Pons (tissue), 1 donor: ENCODE data around the gene INPP5B.
"Not testable (repeated sequence)": the region's sequence is repeated elsewhere in the genome, so short reads cannot be mapped to it uniquely, and the experiment has no call there.

Experiments
- DNase-seq: peaks from one replicate; pipeline ENCODE4 v3.0.0-alpha.2; 2016; ENCODE audit warnings: low spot score

Gene INPP5B

DNA sequence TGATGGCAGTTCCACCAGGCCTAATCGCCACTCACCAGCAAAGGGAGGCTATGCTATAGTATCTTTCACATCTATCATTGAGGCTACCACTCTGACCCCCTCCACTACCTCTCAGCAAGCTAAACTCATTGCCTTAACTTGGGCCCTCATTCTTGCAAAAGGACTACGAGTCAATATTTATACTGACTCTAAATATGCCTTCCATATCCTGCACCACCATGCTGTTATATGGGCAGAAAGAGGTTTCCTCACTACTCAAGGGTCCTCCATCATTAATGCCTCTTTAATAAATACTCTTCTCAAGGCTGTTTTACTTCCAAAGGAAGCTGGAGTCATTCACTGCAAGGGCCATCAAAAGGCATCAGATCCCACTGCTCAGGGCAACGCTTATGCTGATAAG, 35.4 kb downstream of the INPP5B start:
- not testable (repeated sequence) for DNase-seq

DNA sequence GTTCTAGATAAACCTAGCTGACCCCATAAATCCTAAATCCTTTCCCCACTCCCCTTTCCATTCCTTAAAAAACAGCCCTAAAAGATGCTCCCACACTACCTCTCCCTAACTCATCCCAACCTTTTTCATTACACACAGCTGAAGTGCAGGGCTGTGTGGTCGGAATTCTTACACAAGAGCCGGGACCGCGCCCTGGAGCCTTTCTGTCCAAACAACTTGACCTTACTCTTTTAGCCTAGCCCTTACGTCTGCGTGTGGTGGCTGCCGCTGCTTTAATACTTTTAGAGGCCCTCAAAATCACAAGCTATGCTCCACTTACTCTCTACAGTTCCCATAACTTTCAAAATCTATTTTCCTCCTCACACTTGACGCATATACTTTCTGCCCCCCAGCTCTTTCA, 36.0 kb downstream of the INPP5B start:
- DNase-seq, result not testable (repeated sequence)

DNA sequence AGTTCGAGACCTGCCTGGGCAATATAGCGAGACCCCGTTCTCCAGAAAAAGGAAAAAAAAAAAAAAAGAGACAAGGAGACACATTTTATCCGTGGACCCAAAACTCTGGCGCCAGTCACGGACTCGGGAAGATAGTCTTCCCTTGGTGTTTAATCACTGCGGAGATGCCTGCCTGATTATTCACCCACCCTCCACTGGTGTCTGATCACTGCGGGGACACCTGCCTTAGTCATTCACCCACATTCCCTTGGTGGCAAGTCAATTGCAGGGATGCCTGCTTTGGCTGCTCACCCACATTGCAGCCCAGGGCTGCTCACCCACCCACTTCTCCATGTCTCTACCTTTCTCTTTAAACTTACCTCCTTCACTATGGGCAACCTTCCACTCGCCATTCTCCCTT, 38.3 kb downstream of the INPP5B start:
- DNase-seq, result not testable (repeated sequence)

DNA sequence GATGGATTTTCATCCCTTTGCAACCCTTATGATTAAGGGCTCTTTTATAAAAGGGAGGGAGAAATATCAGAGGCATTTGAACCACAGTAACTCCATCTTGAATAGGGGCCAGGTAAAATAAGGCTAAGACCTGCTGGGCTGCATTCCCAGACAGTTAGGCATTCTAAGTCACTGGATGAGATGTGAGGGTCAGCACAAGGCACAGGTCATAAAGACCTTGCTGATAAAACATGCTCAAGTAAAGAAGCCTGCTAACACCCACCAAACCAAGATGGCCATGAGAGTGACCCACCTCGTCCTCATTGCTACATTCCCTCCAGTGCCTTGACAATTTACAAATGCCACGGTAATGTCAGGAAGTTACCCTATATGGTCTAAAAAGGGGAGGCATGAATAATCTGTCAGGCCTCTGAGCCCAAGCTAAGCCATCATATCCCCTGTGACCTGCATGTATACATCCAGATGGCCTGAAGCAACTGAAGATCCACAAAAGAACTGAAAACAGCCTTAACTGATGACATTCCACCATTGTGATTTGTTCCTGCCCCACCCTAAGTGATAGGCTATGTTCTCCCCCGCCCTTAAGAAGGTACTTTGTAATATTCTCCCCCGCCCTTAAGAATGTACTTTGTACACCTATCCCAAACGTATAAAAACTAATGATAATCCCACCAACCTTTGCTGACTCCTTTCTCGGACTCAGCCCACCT, 39.3 kb downstream of the INPP5B start:
- DNase-seq, result not testable (repeated sequence)

DNA sequence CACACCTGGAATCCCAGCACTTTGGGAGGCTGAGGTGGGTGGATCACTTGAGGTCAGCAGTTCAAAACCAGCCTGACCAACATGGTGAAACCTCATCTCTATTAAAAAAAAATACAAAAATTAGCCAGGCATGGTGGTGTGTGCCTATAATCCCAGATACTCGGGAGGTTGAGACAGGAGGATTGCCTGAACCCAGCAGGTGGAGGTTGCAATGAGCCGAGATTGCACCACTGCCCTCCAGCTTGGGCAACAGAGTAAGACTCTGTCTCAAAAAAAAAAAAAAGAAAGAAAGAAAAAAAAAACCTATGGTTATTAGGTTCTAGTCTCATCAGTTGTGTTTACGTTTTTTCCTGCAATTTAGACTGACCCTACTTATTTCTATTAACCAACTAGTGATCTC, 40.3 kb downstream of the INPP5B start:
- not testable (repeated sequence) for DNase-seq

DNA sequence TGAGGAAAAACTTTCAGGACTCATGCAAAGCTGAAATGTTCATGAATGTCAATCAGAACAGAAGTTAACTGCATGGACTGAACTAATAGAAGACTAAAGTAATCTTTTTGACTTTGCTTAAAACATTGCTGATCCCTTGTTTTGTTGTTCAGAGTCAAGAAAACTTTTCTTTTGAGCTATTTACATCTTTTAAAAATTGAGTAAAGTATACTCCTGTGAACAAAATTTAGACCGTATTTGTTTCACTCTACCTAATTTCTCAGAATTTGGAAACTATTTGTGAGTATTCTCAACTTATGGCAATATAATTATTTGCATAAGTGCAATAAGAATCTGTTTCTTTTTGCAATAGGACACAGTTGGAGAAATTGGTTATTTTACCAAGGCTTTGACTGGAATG, 41.1 kb downstream of the INPP5B start:
- no peak for DNase-seq

DNA sequence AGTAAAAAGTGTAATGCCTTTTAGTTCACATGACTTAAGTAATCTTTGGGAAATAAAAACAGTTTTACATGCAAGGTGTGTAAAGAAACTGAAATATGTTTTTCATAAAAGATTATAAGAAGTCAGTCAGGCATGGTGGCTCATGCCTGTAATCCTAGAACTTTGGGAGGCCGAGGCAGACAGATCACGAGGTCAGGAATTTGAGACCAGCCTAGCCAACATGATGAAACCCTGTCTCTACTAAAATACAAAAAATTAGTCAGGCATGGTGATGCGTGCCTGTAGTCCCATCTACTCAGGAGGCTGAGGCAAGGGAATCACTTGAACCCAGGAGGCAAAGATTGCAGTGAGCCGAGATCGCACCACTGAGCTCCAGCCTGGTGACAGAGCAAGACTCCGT, 42.9 kb downstream of the INPP5B start:
- DNase-seq, result not testable (repeated sequence)

DNA sequence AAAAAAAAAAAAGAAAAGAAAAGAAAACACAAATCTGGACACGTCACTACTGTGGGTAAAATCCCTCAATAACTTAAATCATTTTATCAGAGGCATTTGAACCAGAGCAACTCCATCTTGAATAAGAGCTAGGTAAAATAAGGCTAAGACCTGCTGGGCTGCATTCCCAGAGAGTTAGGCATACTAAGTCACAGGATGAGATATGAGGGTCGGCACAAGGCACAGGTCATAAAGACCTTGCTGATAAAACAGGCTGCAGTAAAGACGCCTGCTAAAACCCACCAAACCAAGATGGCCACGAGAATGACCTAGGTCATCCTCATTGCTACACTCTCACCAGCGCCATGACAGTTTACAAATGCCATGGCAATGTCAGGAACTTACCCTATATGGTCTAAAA, 43.9 kb downstream of the INPP5B start:
- no peak for DNase-seq

DNA sequence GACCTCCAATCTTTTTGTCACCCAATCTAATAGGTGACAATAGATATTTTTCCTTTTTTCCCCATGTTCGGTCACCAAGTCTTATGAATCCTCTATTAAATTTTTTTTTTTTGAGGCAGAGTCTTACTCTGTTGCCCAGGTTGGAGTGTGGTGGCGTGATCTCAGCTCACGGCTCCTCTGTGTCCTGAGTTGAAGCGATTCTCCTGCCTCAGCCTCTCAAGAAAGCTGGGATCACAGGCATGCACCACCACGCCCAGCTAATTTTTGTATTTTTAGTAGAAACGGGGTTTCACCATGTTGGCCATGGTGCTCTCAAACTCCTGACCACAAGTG, 45.0 kb downstream of the INPP5B start:
- DNase-seq, result no peak

DNA sequence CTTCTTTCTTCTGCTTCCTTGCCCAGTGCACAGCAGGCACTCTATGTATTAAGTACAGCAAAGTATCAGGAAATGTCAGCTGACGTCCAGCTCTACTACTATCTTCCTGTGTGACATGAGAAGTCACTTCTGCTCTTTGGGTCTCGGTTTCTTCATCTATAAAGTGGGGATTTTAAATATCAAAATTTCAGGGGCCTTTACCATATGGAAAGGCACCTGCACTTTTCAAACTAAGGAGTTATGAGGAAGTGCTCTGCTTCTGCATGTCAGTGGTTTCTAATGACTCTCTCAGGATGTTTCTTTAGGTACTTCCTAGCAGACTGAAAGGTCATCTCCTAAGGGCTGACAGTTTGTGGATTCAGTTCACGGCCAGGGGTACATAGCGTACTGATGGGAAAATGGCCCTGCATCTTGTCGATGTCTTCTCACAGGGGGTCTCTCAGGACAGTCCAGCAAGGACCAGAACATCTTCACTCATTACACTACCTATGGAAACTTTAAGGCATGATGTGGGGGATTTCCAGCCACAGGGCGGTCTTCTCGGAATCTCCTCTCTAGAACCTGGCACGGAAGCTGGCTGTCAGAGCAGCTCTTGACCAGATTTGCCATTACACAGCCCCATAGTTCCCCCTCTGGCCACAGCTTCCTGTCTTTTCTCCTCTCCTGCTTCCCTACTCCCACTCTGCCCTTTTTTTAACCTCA, 45.5 kb downstream of the INPP5B start:
- no peak for DNase-seq

DNA sequence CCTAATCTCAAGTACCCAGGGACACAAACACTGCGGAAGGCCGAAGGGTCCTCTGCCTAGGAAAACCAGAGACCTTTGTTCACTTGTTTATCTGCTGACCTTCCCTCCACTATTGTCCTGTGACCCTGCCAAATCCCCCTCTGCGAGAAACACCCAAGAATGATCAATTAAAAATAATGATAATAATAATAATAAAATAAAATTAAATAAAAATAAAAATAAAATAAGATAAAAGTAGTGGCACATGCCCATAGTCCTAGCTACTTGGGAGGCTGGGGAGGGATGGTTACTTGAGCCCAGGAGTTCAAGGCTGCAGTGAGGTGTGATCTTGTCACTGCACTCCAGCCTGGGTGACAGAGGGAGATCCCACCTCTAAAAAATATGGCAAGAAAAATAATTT, 49.3 kb downstream of the INPP5B start:
- DNase-seq, result not testable (repeated sequence)

DNA sequence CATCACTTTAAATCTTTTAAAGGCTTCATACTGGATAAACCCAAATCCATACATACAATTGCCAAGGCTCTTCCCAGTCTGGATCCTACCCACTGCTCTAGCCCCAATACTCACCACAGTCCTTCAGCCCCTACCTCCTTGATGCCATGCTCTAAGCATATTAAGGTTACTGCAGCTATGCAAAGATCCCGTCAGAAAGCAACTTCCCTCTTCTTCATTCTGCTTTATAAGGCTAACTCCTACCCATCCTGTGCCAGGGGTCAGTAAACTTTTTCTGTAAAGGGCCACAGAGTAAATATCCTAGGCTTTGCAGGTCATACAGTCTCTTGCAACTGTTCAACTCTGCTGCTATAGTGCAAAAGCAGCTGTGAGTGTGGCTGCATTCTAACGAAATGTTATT, 53.2 kb downstream of the INPP5B start:
- DNase-seq, result no peak

DNA sequence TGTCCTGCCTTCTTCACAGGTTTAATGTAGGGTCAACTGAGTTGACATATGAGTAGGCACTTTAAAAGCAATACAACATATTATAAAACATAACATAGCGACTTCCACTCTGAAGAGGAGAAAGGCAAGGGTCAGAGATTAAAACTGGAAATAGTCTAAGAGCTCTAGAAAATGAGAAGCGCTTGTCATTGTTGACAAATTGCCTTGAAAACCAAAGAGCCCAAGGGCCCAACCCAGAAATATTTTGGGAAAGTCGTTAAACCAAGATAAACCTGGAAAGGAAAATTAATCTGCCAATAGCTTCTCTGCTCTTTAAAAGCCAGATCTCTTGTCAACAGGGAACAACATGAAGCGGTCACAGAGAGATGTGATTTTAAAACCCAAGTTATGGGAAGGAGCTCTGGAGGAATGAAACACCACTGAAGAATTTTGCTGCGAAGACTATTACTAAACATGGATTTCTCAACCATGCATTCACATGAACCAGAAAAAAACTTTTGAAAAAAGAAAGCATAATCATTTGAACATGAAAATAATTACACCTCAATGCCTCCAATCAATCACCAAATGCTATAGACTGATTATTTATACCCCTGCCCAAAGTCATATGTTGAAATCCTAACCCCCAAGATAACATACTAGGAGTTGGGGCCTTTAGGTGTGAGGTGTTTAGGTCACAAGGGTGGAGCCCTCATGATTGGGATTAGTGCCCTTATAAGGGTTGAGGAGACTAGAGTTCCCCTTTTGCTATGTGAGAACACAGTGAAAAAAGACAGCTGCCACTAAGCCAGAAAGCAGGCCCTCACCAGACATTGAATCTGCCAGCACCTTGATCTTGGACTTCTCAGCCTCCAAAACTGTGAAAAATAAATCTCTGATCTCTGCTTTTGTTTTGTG, 54.5 kb downstream of the INPP5B start:
- no peak for DNase-seq

DNA sequence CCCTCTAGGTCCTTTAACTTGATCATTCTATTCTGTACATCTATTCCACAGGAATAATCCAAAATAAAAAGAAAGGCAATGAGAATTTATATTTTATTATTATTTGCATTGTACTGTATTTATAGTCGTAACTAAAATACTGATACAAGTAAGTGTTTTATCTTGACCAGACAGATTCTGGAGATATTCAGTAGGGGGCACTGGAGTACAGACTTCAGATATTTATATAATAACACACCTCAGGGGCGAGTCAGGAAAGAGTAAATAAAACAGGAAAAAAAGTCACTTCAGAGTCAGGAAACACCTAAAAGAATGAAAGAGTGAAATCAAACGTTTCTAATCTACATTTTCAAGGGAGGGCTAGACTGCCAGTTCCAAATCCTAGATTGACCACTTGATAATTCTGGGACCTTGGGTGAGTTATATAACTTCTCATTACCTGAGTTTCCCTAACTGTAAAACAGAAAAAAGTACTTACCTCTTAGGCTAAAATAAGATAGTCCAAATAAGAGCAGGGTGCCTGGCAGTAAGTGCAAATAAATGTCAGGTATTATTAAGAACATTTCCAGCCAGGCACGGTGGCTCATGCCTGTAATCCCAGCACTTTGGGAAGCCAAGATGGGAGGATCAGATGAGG, 56.4 kb downstream of the INPP5B start:
- DNase-seq, result peak; percentile 56

DNA sequence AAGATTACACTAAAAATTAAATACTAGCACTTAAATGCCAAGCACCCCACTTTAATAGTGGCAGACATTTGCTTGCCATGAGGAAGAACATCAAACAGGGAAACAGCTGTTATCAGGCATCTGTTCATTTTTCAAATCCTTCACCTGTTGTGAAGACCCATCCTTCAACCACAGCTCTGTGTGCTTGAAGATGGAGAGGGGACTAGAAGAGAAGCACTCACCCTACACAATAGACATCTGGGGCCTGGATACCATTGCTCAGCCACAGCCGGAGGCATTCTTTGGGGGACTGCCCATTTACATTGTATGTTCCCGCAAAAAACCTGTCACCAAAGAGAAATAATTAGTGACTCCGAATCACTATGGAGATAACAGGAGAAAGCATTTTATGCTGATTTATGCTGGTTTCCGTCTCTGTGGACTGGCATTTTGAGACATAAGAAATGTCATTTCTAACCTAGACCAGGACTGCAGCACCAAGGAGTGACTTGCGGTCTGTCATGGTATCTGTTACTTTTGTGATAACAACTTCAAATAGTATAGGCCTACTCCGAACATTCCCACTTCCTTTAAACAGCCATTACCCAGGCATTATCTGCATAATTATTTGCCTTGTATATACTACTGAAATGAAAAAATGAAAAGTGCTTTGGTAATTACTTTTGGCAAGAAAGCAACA, 58.7 kb downstream of the INPP5B start:
- no peak for DNase-seq

DNA sequence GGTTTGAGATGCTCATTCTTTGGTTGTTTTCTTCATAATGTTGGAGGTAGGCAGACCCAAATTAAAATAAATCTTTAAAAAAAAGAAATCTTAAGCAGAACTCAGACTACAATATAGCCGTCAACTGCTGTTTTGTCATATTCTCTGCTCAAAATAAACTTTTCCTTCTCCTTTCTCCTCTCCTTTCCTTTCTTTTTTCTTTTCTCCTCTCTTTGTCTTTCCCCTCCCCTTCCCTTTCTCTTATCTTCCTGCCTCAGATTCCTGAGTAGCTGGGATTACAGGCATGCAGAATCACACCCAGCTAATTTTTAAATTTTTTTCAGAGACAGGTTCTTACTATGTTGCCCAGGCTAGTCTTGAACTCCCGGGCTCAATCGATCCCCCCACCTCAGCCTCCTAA, 62.7 kb downstream of the INPP5B start:
- no peak for DNase-seq

DNA sequence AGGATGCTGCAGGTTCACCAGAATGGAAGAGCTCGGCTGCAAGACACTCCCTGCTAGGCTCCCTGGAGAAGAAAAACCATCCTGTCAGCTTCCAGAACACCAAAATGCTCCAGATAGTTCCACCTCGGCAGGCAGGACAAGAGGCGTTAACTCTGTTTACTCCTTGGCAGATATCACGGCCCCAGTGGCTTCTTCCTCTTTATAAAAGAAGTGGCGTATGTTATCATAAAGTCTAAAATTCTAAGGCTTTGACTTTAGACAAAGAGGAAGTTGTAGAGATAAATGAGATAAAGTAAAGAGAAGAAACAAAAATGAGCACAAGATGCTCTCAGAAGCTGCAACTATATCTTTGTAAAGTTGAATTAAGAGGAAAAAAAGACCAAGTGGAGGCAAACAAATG, 63.2 kb downstream of the INPP5B start:
- no peak for DNase-seq

DNA sequence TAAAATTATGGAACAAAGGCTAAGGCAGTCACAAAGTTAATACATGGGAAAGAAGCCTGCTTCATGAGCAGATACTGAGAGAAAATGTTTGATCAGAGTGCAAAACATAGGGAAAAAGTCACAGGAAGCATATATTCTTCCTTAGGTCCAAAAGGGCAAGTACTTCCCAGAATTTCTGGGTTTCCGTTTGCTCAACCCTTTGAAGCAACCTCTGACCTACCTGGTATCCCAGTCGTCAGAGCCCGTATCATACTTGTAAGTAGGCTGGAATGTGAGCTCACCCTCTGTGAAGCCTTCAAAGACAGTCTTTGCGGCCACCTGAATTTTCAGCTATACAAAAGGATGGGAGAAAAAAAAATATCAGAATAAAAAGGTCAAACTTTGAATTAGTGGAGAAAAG, 67.0 kb downstream of the INPP5B start:
- DNase-seq, result no peak

DNA sequence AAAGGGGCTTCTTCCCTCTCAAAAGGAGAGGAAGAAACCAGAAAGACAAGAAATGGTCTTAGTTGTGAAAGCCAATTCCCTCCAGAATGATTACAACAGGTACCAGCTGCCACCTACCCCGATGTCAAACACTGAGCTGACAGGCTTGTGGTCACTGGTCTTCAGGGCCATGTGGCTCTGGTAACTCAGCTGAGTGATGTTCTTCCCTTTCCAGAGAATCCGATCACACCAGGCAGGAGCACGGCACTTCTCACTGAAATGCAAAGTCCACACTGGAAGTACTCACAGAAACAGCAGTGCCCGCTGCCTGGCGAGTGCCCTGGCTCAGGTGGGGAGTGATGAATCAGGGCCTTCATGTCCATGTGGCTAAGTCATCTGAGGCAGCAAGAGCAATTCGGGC, 68.8 kb downstream of the INPP5B start:
- DNase-seq, result no peak

DNA sequence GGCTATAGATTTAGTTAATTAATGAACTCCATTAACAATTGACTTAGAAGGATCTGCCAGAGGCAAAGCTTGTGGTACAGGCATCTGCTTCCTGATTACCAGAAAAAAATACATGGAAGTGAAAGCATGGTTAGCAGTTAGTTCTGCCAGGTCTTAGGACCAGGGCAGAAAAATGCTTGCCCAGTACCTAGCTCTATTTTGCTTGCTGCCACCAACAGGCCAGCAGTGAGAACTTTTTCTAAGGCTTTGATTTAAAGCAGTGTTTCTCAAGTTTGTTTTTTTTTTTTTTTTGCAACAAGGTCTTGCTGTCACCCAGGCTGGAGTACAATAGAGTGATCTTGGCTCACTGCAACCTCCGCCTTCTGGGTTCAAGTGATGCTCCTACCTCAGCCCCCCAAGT, 71.0 kb downstream of the INPP5B start:
- DNase-seq, result no peak

DNA sequence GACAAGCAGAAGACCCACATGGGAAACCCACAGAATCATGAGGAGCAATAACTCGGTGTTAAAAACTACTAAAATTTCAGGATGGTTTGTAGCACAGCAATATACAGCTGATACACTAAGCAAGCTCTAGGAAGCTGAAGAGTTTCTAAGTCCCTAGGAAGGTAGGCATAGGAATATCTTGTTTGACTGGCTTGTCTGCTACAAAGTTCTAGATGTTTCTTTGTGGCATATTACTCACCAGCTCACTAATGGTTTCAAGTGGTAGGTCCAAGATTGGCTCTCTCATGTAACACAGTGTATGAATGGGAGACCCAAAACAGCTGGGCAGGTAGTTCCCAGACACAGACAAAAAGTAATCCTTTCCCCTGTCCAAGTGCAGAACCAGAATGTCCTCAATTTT, 74.2 kb downstream of the INPP5B start:
- no peak for DNase-seq

DNA sequence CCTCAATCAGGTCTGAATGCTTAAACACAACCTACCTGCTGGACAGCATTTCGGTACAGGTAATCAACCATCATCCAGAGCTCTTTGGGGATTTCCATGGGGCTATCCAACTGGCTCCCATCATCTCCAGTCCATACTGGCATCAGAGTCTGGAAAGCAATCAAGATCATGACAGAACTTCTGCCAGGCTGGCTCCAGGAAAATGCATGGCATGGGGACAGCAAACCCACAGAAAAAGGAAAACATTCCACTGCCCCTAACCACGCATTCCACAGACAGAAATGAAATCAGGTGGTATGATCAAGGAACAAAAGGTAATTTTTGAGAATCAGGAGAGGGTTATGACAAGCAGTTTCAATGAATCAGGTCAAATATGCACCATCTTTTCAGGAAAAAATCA, 78.4 kb downstream of the INPP5B start:
- DNase-seq, result no peak
